Measurements from ENCODE around the gene RNF144A.

RNF144A gene

GRCh38 chr2:7016148-7016547, 98.9 kb downstream of the RNF144A start:
- DNase-seq (ENCODE audit: low read depth): no peak
- TF ChIP-seq POLR2A (IDR thresholded peaks at IDR 0.05; ENCODE audit: extremely low read depth, insufficient read length) (no peak), CTCF (IDR thresholded peaks at IDR 0.05; ENCODE audit: low read depth, low read length) (no peak), MAX (IDR thresholded peaks at IDR 0.05; ENCODE audit: low read depth, low read length) (no peak), MYC (IDR thresholded peaks at IDR 0.05; ENCODE audit: low read depth, low read length) (no peak)
- H3K4me3 ChIP-seq (ENCODE audit: low read depth, low read length): no peak overlapping the region

- DNase-seq (ENCODE audit: low read depth): no peak
- TF ChIP-seq CTCF (IDR thresholded peaks at IDR 0.05; ENCODE audit: low read depth, low read length) (no peak), POLR2A (IDR thresholded peaks at IDR 0.05; ENCODE audit: extremely low read depth, insufficient read length) (no peak), MAX (IDR thresholded peaks at IDR 0.05; ENCODE audit: low read depth, low read length) (no peak), MYC (IDR thresholded peaks at IDR 0.05; ENCODE audit: low read depth, low read length) (no peak)
Observed at GRCh38 chr2:7016601-7017211, 99.5 kb downstream of the RNF144A start.

GRCh38 chr2:7017671-7018281, 100.6 kb downstream of the RNF144A start:
- no peak for TF ChIP-seq MAX (IDR thresholded peaks at IDR 0.05; ENCODE audit: low read depth, low read length)
- TF ChIP-seq MYC (IDR thresholded peaks at IDR 0.05; ENCODE audit: low read depth, low read length): no peak
- TF ChIP-seq POLR2A (IDR thresholded peaks at IDR 0.05; ENCODE audit: extremely low read depth, insufficient read length): no peak
- TF ChIP-seq CTCF (IDR thresholded peaks at IDR 0.05; ENCODE audit: low read depth, low read length): no peak
- DNase-seq (ENCODE audit: low read depth): no peak
- no peak overlapping the region for H3K4me3 ChIP-seq (ENCODE audit: low read depth, low read length)

More at GRCh38 chr2:7016601-7017211, 99.5 kb downstream of the RNF144A start:
- H3K4me3 ChIP-seq (ENCODE audit: low read depth, low read length): no peak overlapping the region

- TF ChIP-seq CTCF (IDR thresholded peaks at IDR 0.05; ENCODE audit: low read depth, low read length) (no peak), MYC (IDR thresholded peaks at IDR 0.05; ENCODE audit: low read depth, low read length) (no peak), POLR2A (IDR thresholded peaks at IDR 0.05; ENCODE audit: extremely low read depth, insufficient read length) (no peak), MAX (IDR thresholded peaks at IDR 0.05; ENCODE audit: low read depth, low read length) (no peak)
Observed at GRCh38 chr2:7018282-7018701, 101.1 kb downstream of the RNF144A start.

DNA sequence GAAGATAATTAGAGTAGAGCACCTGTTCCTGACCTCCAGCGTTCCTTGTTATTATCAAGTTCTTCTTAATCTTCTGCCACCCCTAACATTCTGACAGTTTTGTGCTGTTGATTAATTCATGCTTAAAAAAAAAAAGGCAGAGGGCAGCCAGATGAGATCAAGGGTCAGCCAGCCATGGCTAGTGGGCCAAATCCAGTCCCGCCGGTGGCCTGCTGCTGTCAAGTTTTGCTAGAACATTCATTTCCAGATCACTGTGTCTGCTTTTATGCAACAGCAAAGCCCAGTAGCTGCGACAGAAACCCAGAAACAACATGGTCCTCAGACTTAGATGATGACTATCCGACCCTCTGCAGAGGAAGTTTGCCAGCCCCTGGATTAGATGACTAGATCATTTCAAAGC, 101.6 kb downstream of the RNF144A start:
- no peak for DNase-seq (ENCODE audit: low read depth)
- no peak overlapping the region for H3K4me3 ChIP-seq (ENCODE audit: low read depth, low read length)
- TF ChIP-seq MYC (IDR thresholded peaks at IDR 0.05; ENCODE audit: low read depth, low read length) (no peak), CTCF (IDR thresholded peaks at IDR 0.05; ENCODE audit: low read depth, low read length) (no peak), POLR2A (IDR thresholded peaks at IDR 0.05; ENCODE audit: extremely low read depth, insufficient read length) (no peak), MAX (IDR thresholded peaks at IDR 0.05; ENCODE audit: low read depth, low read length) (no peak)

More at GRCh38 chr2:7018282-7018701, 101.1 kb downstream of the RNF144A start:
- no peak for DNase-seq (ENCODE audit: low read depth)
- H3K4me3 ChIP-seq (ENCODE audit: low read depth, low read length): no peak overlapping the region

Measured in NB4 (cell line).